ENCODE results near the gene GRWD1. TPM values are rescaled to one million over a fixed set of nuclear protein-coding genes. Genes with fewer than 3 reads are reported as not detected.

Gene GRWD1
- total and polyA plus RNA-seq, 10 of the 15 experiments (the other 5 are each of a cell fraction or from before 2014, with no cell fraction given), result 1.4 to 103 (median 30.7) TPM

DNA sequence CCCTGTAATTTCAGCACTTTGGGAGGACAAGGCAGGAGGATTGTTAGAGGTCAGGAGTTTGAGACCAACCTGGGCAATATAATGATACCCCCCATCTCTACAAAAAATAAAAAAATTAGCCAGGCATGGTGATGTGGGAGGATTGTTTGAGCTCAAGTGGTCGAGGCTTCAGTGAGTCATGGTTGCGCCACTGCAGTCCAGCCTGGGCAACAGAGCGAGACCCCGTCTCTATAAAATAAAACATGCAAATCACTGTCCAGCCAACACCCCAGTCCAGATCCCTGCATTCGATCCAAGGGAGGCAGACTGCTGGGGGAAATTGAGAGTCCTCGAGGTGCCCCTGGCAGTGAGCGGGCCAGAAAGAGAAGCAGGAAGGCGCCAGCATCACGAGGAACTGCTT, 30.4 kb downstream of the GRWD1 start:
- Histone ChIP-seq H4K20me1 (ENCODE audit: control insufficient read depth, insufficient read depth) (no peaks in the 10 kb centered on the region), H3K79me2 (ENCODE audit: control insufficient read depth, insufficient read depth, low read length) (no peaks in the 10 kb centered on the region), H2AFZ (ENCODE audit: control insufficient read depth, low read depth, low read length) (no peak overlapping the region), H3K4me2 (ENCODE audit: control insufficient read depth, insufficient read depth) (no peak overlapping the region), H3K9ac (ENCODE audit: control insufficient read depth, insufficient read depth, low read length) (no peak overlapping the region), H3K27ac (ENCODE audit: control insufficient read depth, insufficient read depth) (no peak overlapping the region), H3K4me1 (ENCODE audit: control insufficient read depth, insufficient read depth, low read length) (no peaks in the 10 kb centered on the region), H3K27me3 (replicated peaks in 1 of 2; ENCODE audit: control insufficient read depth in 2 of 2, insufficient read depth in 2 of 2, low read length in 1 of 2) (no peaks in the 10 kb centered on the region), H3K36me3 (ENCODE audit: control insufficient read depth in 2 of 2, insufficient read depth in 2 of 2, low read length in 1 of 2) (peaks cover 3 to 13% of the 10 kb centered on the region in 2 experiments; a peak in 3 of 4 replicates), H3K9me3 (replicated peaks; ENCODE audit: control insufficient read depth, insufficient read depth, low read length) (no peaks in the 10 kb centered on the region), H3K4me3 (no peak overlapping the region)
- 93% methylated on average over 9 of the region's 9 CpGs for WGBS (ENCODE audit: insufficient coverage, insufficient replicate concordance, low lambda C conversion rate, missing lambda C conversion rate)
- ChIA-PET SMC1A (ENCODE audit: uncharacterized antibody, unreplicated experiment) (no interaction called here), CTCF (interaction anchor here (0.6 to 5.0 kb wide), 2 partner anchors 13 to 155 kb away, joined by 3 to 27 read pairs; no protein-coding TSS in a partner anchor), RAD21 (ENCODE audit: unreplicated experiment) (no interaction called here), POLR2A (no interaction called here)
- ATAC-seq, result no peak
- TF ChIP-seq, protein P1, sequence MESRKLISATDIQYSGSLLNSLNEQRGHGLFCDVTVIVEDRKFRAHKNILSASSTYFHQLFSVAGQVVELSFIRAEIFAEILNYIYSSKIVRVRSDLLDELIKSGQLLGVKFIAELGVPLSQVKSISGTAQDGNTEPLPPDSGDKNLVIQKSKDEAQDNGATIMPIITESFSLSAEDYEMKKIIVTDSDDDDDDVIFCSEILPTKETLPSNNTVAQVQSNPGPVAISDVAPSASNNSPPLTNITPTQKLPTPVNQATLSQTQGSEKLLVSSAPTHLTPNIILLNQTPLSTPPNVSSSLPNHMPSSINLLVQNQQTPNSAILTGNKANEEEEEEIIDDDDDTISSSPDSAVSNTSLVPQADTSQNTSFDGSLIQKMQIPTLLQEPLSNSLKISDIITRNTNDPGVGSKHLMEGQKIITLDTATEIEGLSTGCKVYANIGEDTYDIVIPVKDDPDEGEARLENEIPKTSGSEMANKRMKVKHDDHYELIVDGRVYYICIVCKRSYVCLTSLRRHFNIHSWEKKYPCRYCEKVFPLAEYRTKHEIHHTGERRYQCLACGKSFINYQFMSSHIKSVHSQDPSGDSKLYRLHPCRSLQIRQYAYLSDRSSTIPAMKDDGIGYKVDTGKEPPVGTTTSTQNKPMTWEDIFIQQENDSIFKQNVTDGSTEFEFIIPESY (IDR thresholded peaks at IDR 0.05), result no peak
- TF ChIP-seq EP300 (IDR thresholded peaks at IDR 0.05; ENCODE audit: borderline replicate concordance in 1 of 2, control insufficient read depth in 1 of 2, low read depth in 2 of 2, low read length in 2 of 2) (no peak), TBL1XR1 (IDR thresholded peaks at IDR 0.05; ENCODE audit: low read depth, low read length) (no peak), CBFB (IDR thresholded peaks at IDR 0.05; ENCODE audit: low read depth) (no peak), ATF2 (IDR thresholded peaks at IDR 0.05; ENCODE audit: low read length) (no peak), SUZ12 (IDR thresholded peaks at IDR 0.05; ENCODE audit: unreplicated experiment) (no peak), KLF5 (IDR thresholded peaks at IDR 0.05; ENCODE audit: partially characterized antibody) (no peak), MXI1 (IDR thresholded peaks at IDR 0.05; ENCODE audit: low read depth, low read length) (no peak), RBBP5 (conservative IDR thresholded peaks at IDR 0.05) (no peak), CHD1 (IDR thresholded peaks at IDR 0.05; ENCODE audit: low read depth, low read length) (no peak), EED (IDR thresholded peaks at IDR 0.05; ENCODE audit: low read depth) (no peak), CREB1 (IDR thresholded peaks at IDR 0.05; ENCODE audit: low read depth) (no peak), ZNF384 (IDR thresholded peaks at IDR 0.05; ENCODE audit: borderline replicate concordance, low read depth, low read length) (no peak), TCF12 (IDR thresholded peaks at IDR 0.05; ENCODE audit: low read depth, low read length) (no peak), NFYB (IDR thresholded peaks at IDR 0.05; ENCODE audit: insufficient read depth, low read depth, low read length) (no peak), NR2F1 (conservative IDR thresholded peaks at IDR 0.05) (no peak), ESRRA (IDR thresholded peaks at IDR 0.05; ENCODE audit: low read length) (no peak), HDAC2 (IDR thresholded peaks at IDR 0.05) (no peak)
- TF ChIP-seq, protein P2, sequence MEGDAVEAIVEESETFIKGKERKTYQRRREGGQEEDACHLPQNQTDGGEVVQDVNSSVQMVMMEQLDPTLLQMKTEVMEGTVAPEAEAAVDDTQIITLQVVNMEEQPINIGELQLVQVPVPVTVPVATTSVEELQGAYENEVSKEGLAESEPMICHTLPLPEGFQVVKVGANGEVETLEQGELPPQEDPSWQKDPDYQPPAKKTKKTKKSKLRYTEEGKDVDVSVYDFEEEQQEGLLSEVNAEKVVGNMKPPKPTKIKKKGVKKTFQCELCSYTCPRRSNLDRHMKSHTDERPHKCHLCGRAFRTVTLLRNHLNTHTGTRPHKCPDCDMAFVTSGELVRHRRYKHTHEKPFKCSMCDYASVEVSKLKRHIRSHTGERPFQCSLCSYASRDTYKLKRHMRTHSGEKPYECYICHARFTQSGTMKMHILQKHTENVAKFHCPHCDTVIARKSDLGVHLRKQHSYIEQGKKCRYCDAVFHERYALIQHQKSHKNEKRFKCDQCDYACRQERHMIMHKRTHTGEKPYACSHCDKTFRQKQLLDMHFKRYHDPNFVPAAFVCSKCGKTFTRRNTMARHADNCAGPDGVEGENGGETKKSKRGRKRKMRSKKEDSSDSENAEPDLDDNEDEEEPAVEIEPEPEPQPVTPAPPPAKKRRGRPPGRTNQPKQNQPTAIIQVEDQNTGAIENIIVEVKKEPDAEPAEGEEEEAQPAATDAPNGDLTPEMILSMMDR (IDR thresholded peaks at IDR 0.05 in 2 of 3, conservative IDR thresholded peaks at IDR 0.05 in 1 of 3; ENCODE audit: control insufficient read depth in 2 of 3, extremely low read depth in 1 of 3, insufficient read depth in 1 of 3, low read depth in 3 of 3, low read length in 3 of 3), result no peak
- TF ChIP-seq, protein P3, sequence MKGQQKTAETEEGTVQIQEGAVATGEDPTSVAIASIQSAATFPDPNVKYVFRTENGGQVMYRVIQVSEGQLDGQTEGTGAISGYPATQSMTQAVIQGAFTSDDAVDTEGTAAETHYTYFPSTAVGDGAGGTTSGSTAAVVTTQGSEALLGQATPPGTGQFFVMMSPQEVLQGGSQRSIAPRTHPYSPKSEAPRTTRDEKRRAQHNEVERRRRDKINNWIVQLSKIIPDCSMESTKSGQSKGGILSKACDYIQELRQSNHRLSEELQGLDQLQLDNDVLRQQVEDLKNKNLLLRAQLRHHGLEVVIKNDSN (IDR thresholded peaks at IDR 0.05; ENCODE audit: borderline replicate concordance, extremely low read length, insufficient read depth, low read depth, low read length), result no peak
- no peak for DNase-seq (ENCODE audit: low read depth, low spot score)
- BruUV-seq (replicated peaks), result no TSS peak
- intact Hi-C loops (cut with micrococcal nuclease; ENCODE audit: unreplicated experiment), result no loop called here
- in situ Hi-C loops (cut with MboI), result no loop called here
- no peak for FAIRE-seq

Measured in GM12878 (cell line).